ENCODE measurements around the gene KIF3A.

- TF ChIP-seq POLR2A (IDR thresholded peaks at IDR 0.05), result no peak
- TF ChIP-seq CTCF (IDR thresholded peaks at IDR 0.05), result no peak
Measured at GRCh38 chr5:132773601-132774355, 36.4 kb upstream of the KIF3A start.

Measured in ovary (tissue), 3 donors.